C4-2B (cell line): Measurements from ENCODE around the gene MYH10.
A peak's percentile ranks its signal among the peaks of the same experiment; 100 is the strongest.

Experiments
- H3K27ac ChIP-seq: fragments of 450-650 bp; 2 replicates; pipeline ENCODE4 v1.5.1; 2017
- CTCF ChIP-seq: fragments of 450-650 bp; conservative IDR thresholded peaks from 2 replicates; pipeline ENCODE4 v1.5.1; 2017; ENCODE audit warnings: mild to moderate bottlenecking
- ZFX ChIP-seq: fragments of 450-650 bp; IDR thresholded peaks from 2 replicates; pipeline ENCODE4 v1.6.1; 2017

Gene MYH10

GRCh38 chr17:8630802-8631553, 453 bp upstream of the MYH10 start:
- peak overlapping the region; percentile 98 for H3K27ac ChIP-seq
- TF ChIP-seq CTCF (peak; percentile 40), ZFX (peak; percentile 46; the same call in 1 of the 2 replicates)

- TF ChIP-seq CTCF (no peak), ZFX (peak; percentile 78)
- H3K27ac ChIP-seq: peak overlapping the region; percentile 98
Measured at GRCh38 chr17:8629371-8630226, 926 bp downstream of the MYH10 start.

GRCh38 chr17:8628609-8629169, 1.8 kb downstream of the MYH10 start:
- no peak overlapping the region; the same call in 1 of the 2 replicates for H3K27ac ChIP-seq
- no peak for TF ChIP-seq ZFX
- no peak for TF ChIP-seq CTCF

- TF ChIP-seq ZFX: no peak
Measured at GRCh38 chr17:8628172-8628571, 2.4 kb downstream of the MYH10 start.

GRCh38 chr17:8623591-8623990, 6.9 kb downstream of the MYH10 start:
- no peak overlapping the region for H3K27ac ChIP-seq
- no peak for TF ChIP-seq CTCF
- no peak for TF ChIP-seq ZFX

More at GRCh38 chr17:8628172-8628571, 2.4 kb downstream of the MYH10 start:
- no peak overlapping the region for H3K27ac ChIP-seq

GRCh38 chr17:8622191-8622590, 8.3 kb downstream of the MYH10 start:
- TF ChIP-seq ZFX (no peak), CTCF (no peak)
- no peak overlapping the region for H3K27ac ChIP-seq

GRCh38 chr17:8621585-8621984, 8.9 kb downstream of the MYH10 start:
- no peak overlapping the region for H3K27ac ChIP-seq

More at GRCh38 chr17:8621585-8621984, 8.9 kb downstream of the MYH10 start:
- no peak for TF ChIP-seq CTCF
- no peak for TF ChIP-seq ZFX
